ENCODE data around the gene RAB20. TPM values are rescaled to one million over a fixed set of nuclear protein-coding genes. Genes with fewer than 3 reads are reported as not detected.
"Not testable (repeated sequence)": the region's sequence is repeated elsewhere in the genome, so short reads cannot be mapped to it uniquely, and the experiment has no call there.

Gene RAB20
- polyA plus RNA-seq, 1 donor: 2.9 TPM

GRCh38 chr13:110507678-110508381 lies 53.7 kb downstream of the RAB20 start:
- DNase-seq: no peak

GRCh38 chr13:110506859-110507566 lies 54.5 kb downstream of the RAB20 start:
- no peak for DNase-seq

- no peak for DNase-seq
Measured at GRCh38 chr13:110506396-110506795, 55.1 kb downstream of the RAB20 start.

GRCh38 chr13:110505594-110505993 lies 55.9 kb downstream of the RAB20 start:
- DNase-seq: no peak

GRCh38 chr13:110503979-110504499 lies 57.5 kb downstream of the RAB20 start:
- DNase-seq: no peak

GRCh38 chr13:110503037-110503901 lies 58.3 kb downstream of the RAB20 start:
- DNase-seq: no peak

GRCh38 chr13:110501188-110501587 lies 60.3 kb downstream of the RAB20 start:
- DNase-seq: no peak

GRCh38 chr13:110500341-110500740 lies 61.2 kb downstream of the RAB20 start:
- DNase-seq: no peak

GRCh38 chr13:110499621-110500281 lies 61.8 kb downstream of the RAB20 start:
- no peak for DNase-seq

- DNase-seq: no peak
Measured at GRCh38 chr13:110498765-110499164, 62.8 kb downstream of the RAB20 start.

- DNase-seq: no peak
Measured at GRCh38 chr13:110498327-110498726, 63.2 kb downstream of the RAB20 start.

- not testable (repeated sequence) for DNase-seq
Measured at GRCh38 chr13:110497896-110498295, 63.6 kb downstream of the RAB20 start.

- no peak for DNase-seq
Measured at GRCh38 chr13:110497003-110497402, 64.5 kb downstream of the RAB20 start.

GRCh38 chr13:110496281-110496680 lies 65.2 kb downstream of the RAB20 start:
- no peak for DNase-seq

GRCh38 chr13:110495881-110496280 lies 65.6 kb downstream of the RAB20 start:
- no peak for DNase-seq

GRCh38 chr13:110495376-110495775 lies 66.1 kb downstream of the RAB20 start:
- no peak for DNase-seq

GRCh38 chr13:110493613-110494012 lies 67.9 kb downstream of the RAB20 start:
- DNase-seq: no peak

- DNase-seq: no peak
Measured at GRCh38 chr13:110492679-110493593, 68.6 kb downstream of the RAB20 start.

GRCh38 chr13:110491869-110492678 lies 69.4 kb downstream of the RAB20 start:
- DNase-seq: no peak

- DNase-seq: no peak
Measured at GRCh38 chr13:110490009-110490770, 71.3 kb downstream of the RAB20 start.

Data from hindlimb muscle (tissue), 1 donor.